Bone marrow (tissue), 2 donors: ENCODE data around the gene DERL2.

Source experiments
- DNase-seq, 2 donors: peaks; one replicate each; lab custom pipeline; 2025; lab: John Stamatoyannopoulos, UW

Gene DERL2

GRCh38 chr17:5500589-5501391 is 14.8 kb upstream of the DERL2 start:
- DNase-seq: peak in 1 of 2 donors; percentile 32

- no peak for DNase-seq
Observed at GRCh38 chr17:5500247-5500588, 14.2 kb upstream of the DERL2 start.

GRCh38 chr17:5499476-5500231 is 13.7 kb upstream of the DERL2 start:
- DNase-seq: no peak

GRCh38 chr17:5492970-5493369 is 7.0 kb upstream of the DERL2 start:
- no peak for DNase-seq

- DNase-seq: no peak
Observed at GRCh38 chr17:5488752-5489151, 2.8 kb upstream of the DERL2 start.

- DNase-seq: peak; percentile 89 to 100
Observed at GRCh38 chr17:5486206-5487124, 487 bp upstream of the DERL2 start, which contains the start of gene MIS12. Gene MIS12 (plus strand): TSS chr17:5486566. CDS start chr17:5488863, 2,297 bp downstream.

GRCh38 chr17:5481451-5481850 is 4.5 kb downstream of the DERL2 start:
- no peak for DNase-seq

- DNase-seq: no peak
Observed at GRCh38 chr17:5480962-5481361, 5.0 kb downstream of the DERL2 start.

GRCh38 chr17:5478992-5479391 is 7.0 kb downstream of the DERL2 start:
- DNase-seq: no peak

- DNase-seq: no peak
Observed at GRCh38 chr17:5473906-5474305, 12.1 kb downstream of the DERL2 start.

GRCh38 chr17:5472511-5472910 is 13.5 kb downstream of the DERL2 start:
- DNase-seq: no peak

GRCh38 chr17:5468075-5468473 is 17.9 kb downstream of the DERL2 start:
- no peak for DNase-seq

- no peak for DNase-seq
Observed at GRCh38 chr17:5467416-5467815, 18.6 kb downstream of the DERL2 start.

- DNase-seq: no peak
Observed at GRCh38 chr17:5466295-5466694, 19.7 kb downstream of the DERL2 start.

GRCh38 chr17:5464717-5465507 is 21.1 kb downstream of the DERL2 start:
- peak in 1 of 2 donors; percentile 3 for DNase-seq

GRCh38 chr17:5446786-5447185 is 39.2 kb downstream of the DERL2 start:
- no peak for DNase-seq

- no peak for DNase-seq
Observed at GRCh38 chr17:5444209-5444608, 41.8 kb downstream of the DERL2 start.

GRCh38 chr17:5443728-5444127 is 42.2 kb downstream of the DERL2 start:
- no peak for DNase-seq

GRCh38 chr17:5439446-5439764 is 46.6 kb downstream of the DERL2 start:
- no peak for DNase-seq

- DNase-seq: peak; percentile 81 to 93
Observed at GRCh38 chr17:5438716-5439445, 47.1 kb downstream of the DERL2 start, which contains the start of gene C1QBP. Gene C1QBP (minus strand): TSS chr17:5439155. CDS start chr17:5439073, 82 bp downstream.
